Activated naive CD4-positive, alpha-beta T cell treated with anti-CD3 and anti-CD28 coated beads, Interleukin-2, amount 50 U/mL, for 72 hours (primary cell): ENCODE data around the gene MAGEA11. TPM values are rescaled to one million over a fixed set of nuclear protein-coding genes. Genes with fewer than 3 reads are reported as not detected.
A peak's percentile ranks its signal among the peaks of the same experiment; 100 is the strongest.
"Not testable (repeated sequence)": the region's sequence is repeated elsewhere in the genome, so short reads cannot be mapped to it uniquely, and the experiment has no call there.

Source experiments
- ATAC-seq, 2 donors: fragments of 150-1000 bp; cut with Tn5 transposase; 2 replicates each; pipeline ENCODE4 v1.10.0; 2021; ENCODE audit warnings: mild to moderate bottlenecking in 2 of 2, moderate library complexity in 2 of 2
- DNase-seq, 2 donors: peaks; one replicate each; pipeline ENCODE4 v3.0.0; 2021 to 2022; ENCODE audit warnings: low spot score in 2 of 2
- H3K27ac Mint-ChIP-seq, 2 donors: one replicate each; pipeline ENCODE4 v1.8.0; 2022; ENCODE audit warnings: mild to moderate bottlenecking in 2 of 2, mixed read lengths in 2 of 2
- H3K36me3 Mint-ChIP-seq, 2 donors: one replicate each; pipeline ENCODE4 v1.8.0; 2022; ENCODE audit warnings: mixed read lengths in 2 of 2
- H3K9me3 Mint-ChIP-seq, 2 donors: one replicate each; pipeline ENCODE4 v1.8.0; 2022; ENCODE audit warnings: mixed read lengths in 2 of 2
- total RNA-seq, 2 donors: library from RNA; stranded (reverse); gene quantifications; one replicate each; pipeline ENCODE4 v1.2.3, GENCODE V29; 2022

The MAGEA11 gene, protein sequence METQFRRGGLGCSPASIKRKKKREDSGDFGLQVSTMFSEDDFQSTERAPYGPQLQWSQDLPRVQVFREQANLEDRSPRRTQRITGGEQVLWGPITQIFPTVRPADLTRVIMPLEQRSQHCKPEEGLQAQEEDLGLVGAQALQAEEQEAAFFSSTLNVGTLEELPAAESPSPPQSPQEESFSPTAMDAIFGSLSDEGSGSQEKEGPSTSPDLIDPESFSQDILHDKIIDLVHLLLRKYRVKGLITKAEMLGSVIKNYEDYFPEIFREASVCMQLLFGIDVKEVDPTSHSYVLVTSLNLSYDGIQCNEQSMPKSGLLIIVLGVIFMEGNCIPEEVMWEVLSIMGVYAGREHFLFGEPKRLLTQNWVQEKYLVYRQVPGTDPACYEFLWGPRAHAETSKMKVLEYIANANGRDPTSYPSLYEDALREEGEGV
- total RNA-seq: not detected

DNA sequence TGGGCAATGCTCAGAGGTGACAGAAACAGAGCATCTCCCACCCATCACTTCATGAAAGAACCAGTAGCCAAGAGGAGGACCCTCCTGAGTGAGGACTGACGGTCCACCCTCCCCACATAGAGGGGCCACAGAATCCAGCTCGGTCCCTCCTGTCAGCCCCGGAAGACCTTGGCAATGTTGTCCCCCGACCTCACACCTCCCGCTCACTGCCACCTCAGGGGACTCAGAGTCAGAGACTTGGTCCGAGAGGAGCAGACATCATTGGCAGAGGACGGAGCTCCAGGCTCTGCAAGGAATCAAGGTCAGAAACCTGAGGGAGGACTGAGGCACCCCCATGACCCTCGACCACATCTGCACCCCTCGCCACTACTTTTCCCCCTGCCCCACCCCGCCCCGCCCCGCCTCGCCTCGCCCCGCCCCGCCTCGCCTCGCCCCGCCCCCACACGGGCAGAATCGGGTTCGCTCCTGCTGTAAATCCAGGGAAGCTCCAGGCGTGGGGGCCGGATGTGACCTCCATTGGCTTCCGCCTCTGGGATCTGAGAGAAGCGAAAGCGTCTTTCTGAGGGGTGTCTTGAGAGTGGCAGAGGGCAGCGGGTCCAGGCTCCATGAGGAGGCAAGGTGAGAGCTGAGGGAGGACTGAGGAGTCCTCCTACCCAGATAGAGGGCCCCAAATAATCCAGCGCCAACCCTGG lies at the start of gene MAGEA11:
TSS of gene MAGEA11 (plus strand) at position 516 of the 692 bp plus-strand sequence. CDS start 1,100 bp downstream, outside the sequence.
- ATAC-seq: no peak
- Mint-ChIP-seq H3K9me3 (no peaks in the 10 kb centered on the region), H3K36me3 (no peaks in the 10 kb centered on the region), H3K27ac (peak within 1 kb of the TSS in 1 of 2 donors; percentile 68)
- no peak for DNase-seq

DNA sequence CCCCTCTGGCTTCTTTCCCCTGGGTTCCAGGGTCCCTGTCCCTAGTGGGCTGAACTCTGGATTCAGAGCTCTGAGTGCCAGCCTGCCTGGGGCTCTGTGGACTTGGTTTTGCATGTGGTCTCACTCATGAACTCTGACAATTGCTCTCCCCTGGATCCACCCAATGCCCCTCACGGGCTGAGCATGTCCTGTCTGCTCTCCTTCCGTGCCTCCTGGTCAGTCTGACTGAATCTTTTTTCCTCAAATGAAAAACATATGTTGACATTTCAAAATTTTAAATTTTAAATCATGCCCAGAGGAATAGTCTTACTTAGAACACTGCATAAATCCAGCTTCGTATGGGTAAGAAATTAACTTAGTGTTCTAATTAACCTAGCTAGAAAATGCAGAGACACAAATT lies 36.8 kb upstream of the MAGEA11 start:
- not testable (repeated sequence) for H3K36me3 Mint-ChIP-seq, H3K27ac Mint-ChIP-seq, DNase-seq, H3K9me3 Mint-ChIP-seq, ATAC-seq

DNA sequence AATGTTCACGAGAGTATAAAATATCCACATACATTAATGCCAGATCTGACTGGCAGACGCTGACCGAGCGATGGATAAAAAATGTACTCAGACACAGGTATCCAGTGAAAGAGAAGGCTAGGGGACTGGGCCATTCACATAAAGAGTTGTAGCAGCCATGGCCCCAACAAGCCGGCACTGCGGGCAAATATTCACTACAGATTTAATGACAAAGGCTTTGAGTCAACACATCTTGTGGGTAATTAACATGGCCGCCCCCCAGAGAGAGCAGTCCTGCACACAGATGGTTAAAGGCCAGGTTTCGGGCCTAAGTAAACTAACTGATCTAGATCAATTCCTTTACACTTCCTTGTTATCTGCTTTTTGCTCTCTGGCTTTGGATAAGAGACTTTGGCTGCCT lies 36.3 kb upstream of the MAGEA11 start:
- not testable (repeated sequence) for DNase-seq, ATAC-seq, H3K9me3 Mint-ChIP-seq, H3K27ac Mint-ChIP-seq, H3K36me3 Mint-ChIP-seq

DNA sequence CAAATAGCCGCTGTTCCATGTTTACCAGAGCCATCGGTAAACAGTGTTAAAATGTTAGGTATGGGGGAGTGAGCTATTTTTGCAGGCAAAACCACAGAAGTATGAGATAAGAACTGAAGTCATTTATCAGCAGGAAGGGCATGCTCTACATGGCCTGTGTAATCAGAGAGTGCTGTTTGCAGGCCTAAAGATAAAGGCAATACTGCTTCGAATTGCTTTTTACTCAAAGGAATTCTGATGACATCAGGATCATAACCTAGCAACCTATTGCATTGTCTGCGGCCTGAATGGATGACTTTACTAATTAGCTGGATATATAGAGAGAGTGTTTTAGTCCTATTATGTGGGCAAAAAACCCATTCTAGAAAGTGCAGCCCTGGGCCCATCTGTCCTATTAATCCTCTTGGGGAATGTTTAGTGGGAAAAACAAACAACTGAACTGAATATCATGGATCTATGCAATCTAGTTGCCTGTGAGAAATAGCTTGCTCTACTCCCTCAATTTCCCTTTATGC lies 32.6 kb upstream of the MAGEA11 start:
- DNase-seq, H3K36me3 Mint-ChIP-seq, ATAC-seq, H3K9me3 Mint-ChIP-seq, H3K27ac Mint-ChIP-seq: not testable (repeated sequence)

DNA sequence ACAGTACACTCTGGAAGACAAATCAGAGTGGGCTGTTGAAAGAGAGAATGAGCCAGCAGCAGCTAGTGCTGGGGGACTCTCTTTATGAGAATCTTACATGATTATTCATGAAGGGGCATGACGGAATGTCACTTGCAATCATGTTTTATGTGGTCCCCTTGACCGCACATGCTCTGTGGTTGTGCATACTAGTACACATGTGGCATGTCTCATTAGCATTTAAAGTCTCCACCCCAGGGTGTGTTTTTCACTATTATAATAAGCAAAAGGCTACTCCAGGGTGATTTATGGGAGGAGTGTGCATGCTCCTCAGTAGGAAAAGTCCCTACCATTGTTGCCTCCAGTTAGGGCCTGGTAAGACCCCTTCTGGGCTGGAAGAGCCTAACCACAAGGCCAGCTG lies 30.7 kb upstream of the MAGEA11 start:
- H3K36me3 Mint-ChIP-seq: no peaks in the 10 kb centered on the region
- H3K27ac Mint-ChIP-seq: no peak overlapping the region
- DNase-seq (no peak), ATAC-seq (no peak)
- H3K9me3 Mint-ChIP-seq: no peaks in the 10 kb centered on the region

DNA sequence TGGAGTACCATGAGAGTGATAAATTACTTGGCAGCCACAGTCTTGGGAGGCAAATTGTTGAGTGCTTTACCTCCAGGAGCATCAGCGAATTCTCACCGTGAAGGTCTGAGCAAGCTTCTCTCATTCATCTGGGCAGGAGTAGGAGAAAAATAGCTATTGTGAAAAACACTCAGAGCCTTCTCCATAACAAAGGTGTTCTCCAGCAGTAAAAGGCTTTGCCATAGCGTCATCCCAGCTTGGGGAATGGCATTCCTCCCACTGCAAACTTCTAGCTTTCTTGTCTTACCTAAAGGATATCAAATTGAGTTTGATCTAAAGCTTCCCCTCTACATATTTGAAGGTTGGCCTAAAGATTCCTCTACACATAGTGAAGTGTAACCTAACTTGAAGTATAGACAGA lies 29.8 kb upstream of the MAGEA11 start:
- no peaks in the 10 kb centered on the region for H3K36me3 Mint-ChIP-seq
- H3K9me3 Mint-ChIP-seq: no peaks in the 10 kb centered on the region
- ATAC-seq (no peak), DNase-seq (no peak)
- no peak overlapping the region for H3K27ac Mint-ChIP-seq

DNA sequence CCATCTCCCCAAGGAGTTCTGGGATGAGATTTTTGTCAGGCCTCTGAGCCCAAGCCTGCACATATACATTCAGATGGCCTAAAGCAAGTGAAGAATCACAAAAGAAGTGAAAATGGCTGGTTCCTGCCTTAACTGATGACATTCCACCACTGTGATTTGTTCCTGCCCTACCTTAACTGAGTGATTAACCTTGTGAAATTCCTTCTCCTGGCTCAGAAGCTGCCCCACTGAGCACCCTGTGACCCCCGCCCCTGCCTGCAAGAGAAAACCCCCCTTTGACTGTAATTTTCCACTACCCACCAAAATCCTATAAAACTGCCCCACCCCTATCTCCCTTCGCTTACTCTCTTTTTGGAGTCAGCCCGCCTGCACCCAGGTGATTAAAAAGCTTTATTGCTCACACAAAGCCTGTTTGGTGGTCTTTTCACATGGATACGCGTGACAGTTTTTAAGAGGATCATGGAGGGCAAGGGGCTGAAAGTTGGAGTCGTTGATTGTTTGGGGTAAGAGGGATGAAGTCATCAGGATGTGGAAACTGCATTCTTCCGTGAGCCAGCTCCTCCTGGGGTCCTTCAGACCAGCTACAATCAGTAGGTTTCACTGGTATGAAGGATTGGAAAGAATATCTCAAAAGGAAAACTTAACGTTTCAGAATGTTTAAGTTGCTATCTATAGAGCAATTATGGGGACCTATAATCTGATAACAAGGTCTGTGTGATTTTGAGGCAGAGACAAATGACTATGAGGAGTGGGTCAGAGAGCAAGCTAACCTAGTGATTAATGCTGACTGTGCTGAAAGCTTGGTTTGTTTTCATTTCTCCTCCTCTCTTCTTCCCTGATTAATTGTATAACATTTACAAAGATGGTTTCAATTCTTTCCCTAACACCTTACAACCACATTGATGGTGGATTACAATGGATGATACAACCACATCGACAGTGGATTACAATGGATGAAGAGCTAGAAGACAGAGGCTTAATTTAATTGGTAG lies 28.6 kb upstream of the MAGEA11 start:
- Mint-ChIP-seq H3K36me3 (no peaks in the 10 kb centered on the region), H3K27ac (no peak overlapping the region), H3K9me3 (no peaks in the 10 kb centered on the region)
- no peak for ATAC-seq
- no peak for DNase-seq

DNA sequence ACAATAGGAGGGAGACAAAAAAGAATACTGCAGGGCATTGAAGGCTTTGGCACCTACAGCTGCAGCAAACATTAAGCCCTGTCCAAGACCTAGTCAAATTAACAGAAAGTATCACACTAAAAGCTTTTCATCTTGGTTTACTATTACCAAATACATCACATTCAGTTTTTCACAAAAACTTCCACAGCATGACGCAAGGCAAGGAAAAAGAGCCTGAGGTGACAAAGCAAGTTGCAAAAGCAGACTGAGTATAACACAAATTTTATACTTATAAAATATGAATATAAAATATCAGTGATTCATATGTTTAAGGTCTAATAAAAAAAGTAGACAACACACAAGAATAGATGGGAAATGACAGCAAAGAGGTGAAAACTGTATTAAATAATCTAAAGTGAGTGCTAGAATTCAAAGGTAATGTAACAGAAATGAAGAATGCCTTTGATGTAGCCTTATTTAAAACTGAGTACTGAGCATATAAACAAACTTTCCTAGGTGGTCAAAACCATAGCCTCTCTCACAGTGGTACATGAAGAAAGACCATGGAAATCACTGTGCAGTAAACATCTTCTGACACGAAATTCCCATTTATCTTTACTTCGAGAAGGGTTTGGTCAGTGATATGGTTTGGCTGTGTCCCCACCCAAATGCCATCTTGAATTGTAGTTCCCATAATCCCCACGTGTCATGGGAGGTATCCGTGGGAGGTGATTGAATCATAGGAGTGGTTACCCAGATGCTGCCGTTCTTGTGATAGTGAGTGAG lies 27.7 kb upstream of the MAGEA11 start:
- Mint-ChIP-seq H3K9me3 (no peaks in the 10 kb centered on the region), H3K36me3 (no peaks in the 10 kb centered on the region), H3K27ac (no peak overlapping the region)
- ATAC-seq: no peak
- no peak for DNase-seq

DNA sequence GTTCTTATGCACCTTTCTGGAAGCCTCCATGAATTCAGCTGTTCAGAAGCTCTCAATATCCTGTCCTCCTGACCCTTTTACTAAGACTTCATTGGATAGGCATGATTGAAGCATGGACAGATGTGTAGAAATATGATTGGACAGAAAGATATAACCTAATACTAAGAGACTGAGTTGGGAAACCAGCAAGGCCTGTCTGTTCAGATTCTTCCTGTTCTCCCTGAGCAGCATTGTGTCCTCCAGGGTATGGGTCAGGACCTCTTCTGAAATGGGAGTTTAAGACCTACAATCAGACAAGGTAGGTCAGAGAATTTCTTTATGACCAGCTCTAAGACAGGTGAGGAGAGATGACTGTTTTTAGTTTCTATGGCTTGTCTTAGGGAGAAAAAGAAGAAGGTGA lies 23.9 kb upstream of the MAGEA11 start:
- no peak for DNase-seq
- Mint-ChIP-seq H3K9me3 (peaks cover 3 to 4% of the 10 kb centered on the region in 2 donors), H3K36me3 (peaks cover 0 to 4% of the 10 kb centered on the region in 2 donors), H3K27ac (no peak overlapping the region)
- no peak for ATAC-seq

DNA sequence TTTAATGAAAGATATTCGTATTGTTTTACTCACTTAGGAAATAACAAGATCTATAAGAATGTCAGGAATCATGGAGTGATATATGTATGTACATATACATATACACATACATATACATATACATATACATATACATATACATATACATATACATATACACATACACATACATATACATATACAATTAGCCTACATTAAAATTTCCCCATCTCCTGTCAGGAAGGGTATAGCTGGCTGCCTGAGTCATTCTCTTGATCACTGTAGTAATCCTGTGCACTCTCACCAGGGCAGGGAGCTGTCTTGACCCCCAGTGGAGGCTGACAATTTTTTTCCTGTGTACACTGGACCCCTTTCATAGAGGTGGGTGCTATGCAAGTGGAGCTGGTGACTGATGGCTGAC lies 23.3 kb upstream of the MAGEA11 start:
- ATAC-seq: no peak
- no peak for DNase-seq
- Mint-ChIP-seq H3K27ac (no peak overlapping the region), H3K36me3 (peaks cover 0 to 10% of the 10 kb centered on the region in 2 donors), H3K9me3 (peaks cover 4 to 7% of the 10 kb centered on the region in 2 donors)

DNA sequence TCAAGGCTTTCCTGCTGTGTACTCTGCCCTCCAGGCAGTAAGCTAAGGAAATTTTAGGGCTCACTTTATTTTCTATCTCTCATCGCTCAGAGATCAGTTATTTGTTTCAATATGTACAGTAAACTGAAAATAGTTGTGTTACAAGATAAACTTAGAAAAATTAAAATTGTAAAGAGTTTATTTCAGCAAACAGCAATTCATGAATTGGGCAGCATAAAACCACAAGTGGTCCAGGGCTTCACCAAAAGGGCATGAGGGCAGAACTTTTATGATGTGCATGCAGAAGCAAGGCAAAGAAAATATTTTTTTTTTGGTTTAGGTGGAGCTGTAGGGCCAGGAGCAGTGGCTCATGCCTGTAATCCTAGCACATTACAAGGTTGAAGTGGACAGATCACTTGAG lies 20.1 kb upstream of the MAGEA11 start:
- Mint-ChIP-seq H3K36me3 (peaks cover 0 to 11% of the 10 kb centered on the region in 2 donors), H3K27ac (no peak overlapping the region), H3K9me3 (peaks cover 4 to 9% of the 10 kb centered on the region in 2 donors)
- ATAC-seq (no peak), DNase-seq (no peak)

DNA sequence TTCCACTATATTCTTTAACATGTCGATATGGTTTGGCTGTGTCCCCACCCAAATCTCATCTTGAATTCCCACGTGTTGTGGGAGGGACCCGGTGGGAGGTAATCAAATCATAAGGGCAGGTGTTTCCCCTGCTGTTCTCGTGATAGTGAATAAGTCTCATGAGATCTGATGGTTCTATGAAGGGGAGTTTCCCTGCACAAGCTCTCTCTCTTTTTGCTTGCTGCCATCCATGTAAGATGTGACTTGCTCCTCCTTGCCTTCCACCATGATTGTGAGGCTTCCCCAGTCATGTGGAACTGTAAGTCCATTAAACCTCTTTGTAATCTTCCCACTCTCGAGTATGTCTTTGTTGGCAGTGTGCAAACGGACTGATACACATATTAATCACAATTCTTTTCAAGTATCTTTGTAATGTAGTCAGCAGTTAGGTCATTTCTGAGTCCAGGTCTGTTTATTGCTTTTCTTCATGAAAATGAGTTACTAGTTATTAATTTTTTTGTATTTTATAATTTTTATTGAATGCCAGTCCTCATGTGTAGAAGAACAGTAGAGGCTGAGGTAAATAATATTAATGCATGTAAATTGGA lies 19.1 kb upstream of the MAGEA11 start:
- not testable (repeated sequence) for ATAC-seq, DNase-seq, H3K9me3 Mint-ChIP-seq, H3K27ac Mint-ChIP-seq
- H3K36me3 Mint-ChIP-seq: peaks cover 0 to 11% of the 10 kb centered on the region in 2 donors

DNA sequence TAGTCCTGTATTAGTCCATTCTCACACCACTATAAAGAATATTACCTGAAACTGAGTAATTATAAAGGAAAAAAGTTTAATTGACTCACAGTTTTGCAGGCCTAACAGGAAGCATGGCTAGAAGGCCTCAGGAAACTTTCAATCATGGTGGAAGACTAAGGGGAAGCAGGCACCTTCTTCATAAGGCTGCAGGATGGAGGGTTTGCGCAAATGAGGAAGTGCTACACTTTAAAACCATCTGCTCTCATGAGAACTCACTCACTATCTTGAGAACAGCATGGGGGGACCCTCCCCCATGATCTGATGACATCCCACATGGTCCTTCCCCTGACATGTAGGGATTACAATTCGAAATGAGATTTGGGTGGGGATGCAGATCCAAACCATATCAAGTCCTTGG lies 12.1 kb upstream of the MAGEA11 start:
- ATAC-seq (no peak), DNase-seq (no peak)
- Mint-ChIP-seq H3K36me3 (no peaks in the 10 kb centered on the region), H3K27ac (no peak overlapping the region), H3K9me3 (no peaks in the 10 kb centered on the region)

DNA sequence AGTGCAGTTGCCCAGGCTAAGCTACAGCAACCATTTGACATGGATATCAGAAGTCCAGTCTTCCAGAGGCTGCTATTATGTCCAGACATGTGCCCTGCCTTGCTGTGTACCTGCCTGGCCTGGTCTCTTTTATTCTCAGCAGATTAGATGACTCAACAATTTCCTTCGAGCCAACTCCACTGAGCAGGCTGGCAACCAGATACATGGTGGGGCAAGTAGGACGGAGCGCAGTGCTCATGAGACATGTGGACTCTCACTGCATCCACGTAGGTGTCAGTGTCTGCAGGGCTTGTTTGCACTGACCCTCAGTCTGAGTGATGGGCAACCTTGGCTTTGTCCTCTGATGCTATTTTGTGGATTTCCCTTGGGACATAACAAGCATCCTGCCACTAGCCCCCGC lies 7.2 kb upstream of the MAGEA11 start:
- DNase-seq (no peak), ATAC-seq (no peak)
- H3K36me3 Mint-ChIP-seq: no peaks in the 10 kb centered on the region
- no peaks in the 10 kb centered on the region for H3K9me3 Mint-ChIP-seq
- H3K27ac Mint-ChIP-seq: no peak overlapping the region

DNA sequence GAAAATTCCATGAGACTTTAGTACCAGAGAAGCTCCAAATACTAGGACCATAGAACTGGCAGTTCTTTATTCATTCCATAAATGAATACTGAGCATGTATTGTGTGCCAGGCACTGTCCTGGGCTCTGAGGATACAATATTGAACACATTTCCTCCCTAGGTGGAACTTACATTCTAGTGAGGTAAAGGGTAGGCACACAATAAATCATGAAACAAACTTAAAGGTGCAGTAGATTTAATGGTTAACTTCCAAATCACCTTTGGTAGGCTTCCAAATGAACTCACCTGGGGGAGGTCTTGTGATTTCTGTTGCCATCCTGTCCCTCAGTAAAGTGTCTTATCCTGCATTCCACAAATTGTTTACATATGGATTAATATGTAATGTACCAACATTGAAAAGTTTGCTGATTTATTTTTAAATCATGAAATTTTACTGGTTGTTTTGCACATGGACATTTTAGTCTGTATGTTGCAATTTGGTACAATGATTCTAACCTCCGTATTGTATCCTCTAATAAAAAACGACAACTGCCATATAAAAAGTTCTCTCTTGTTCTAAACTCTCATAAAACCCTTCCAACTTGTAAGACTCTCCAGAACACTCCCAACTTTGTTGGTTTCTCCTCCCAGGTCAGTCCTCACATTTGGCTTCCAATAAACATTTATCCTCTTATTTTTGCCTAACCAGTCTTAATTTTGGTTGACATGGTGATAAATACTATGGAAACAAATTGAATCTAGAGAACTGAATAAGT lies 4.5 kb upstream of the MAGEA11 start:
- ATAC-seq: no peak
- no peaks in the 10 kb centered on the region for H3K36me3 Mint-ChIP-seq
- no peak overlapping the region for H3K27ac Mint-ChIP-seq
- H3K9me3 Mint-ChIP-seq: no peaks in the 10 kb centered on the region
- DNase-seq: no peak
